CD4-positive, alpha-beta T cell treated with Interleukin-6 for 4 hours (primary cell): ENCODE measurements around the gene P2RY14.
A peak's percentile ranks its signal among the peaks of the same experiment; 100 is the strongest.

Experiments
- DNase-seq: peaks from one replicate; pipeline ENCODE4 v3.0.0-alpha.2; 2020; ENCODE audit warnings: mixed read lengths

Gene P2RY14

GRCh38 chr3:151174351-151174750 is 104.0 kb downstream of the P2RY14 start:
- no peak for DNase-seq

- peak; percentile 60 for DNase-seq
Observed at GRCh38 chr3:151171145-151171757, 107.1 kb downstream of the P2RY14 start.

- peak; percentile 30 for DNase-seq
Observed at GRCh38 chr3:151169948-151170679, 108.2 kb downstream of the P2RY14 start.

DNA sequence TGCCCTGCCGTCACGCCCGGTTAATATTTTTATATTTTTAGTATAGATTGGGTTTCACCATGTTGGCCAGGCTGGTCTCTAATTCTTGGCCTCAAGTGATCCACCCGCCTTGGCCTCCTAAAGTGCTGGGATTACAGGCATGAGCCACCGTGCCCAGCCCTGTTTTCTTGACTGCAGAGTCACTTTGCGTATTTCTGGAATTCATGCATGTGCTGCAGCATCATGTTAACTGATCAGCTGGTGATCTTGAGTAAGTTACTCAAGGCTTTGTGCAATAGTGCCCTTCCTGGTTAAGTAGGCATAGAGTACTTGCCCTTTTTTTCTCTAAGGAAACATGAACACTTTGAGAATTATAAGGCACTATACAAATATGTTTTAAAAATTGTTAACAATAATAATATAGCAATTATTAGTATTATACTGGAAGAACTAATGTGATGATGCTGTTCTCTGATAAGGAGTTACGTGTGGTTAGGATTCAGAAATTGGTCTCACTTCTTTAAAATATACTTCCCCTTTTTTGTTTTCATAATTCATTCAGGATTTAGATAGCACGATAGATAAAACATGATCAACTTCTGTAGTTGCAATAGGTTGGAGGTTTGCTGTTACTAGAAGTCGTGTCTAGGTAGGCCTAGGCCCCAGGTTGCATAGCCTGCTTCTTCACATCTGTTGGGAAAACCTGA is 108.9 kb downstream of the P2RY14 start:
- no peak for DNase-seq

DNA sequence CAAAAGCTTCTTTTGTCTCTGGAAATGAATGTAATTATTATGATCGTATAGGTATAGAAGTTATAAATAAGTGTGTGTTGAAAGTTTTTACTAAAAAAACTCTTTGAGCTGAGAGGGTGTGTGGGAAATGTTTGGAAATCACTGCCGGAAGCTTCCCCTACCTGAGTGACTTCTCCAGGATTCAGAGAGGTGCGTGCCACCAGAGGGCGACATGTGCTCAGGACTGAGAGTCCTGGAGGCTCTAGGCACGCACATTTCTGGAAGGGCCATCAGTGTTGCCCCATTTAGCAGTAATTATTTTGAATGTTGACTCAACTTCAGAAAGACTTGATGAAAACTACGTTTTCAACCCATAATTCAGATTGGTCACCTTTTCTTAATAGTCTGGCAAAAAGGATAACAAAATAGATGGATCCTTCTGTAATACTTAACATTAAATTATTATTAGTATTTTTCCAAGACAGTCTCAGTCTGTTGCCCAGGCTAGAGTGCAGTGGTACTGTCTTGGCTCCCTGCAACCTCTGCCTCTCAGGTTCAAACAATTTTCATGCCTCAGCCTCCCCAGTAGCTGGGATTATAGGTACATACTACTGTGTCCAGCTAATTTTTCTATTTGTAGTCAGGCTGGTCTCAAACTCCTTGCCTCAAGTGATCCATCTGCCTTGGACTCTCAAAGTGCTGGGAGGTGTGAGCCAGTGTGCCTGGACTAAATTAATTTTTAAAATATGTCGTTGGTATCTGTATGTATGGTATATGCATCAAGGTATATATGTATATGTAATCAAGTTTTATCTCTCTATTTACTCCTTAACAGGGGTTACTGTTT is 109.9 kb downstream of the P2RY14 start:
- peak; percentile 90 for DNase-seq

- DNase-seq, result no peak
Observed at GRCh38 chr3:151166161-151166560, 112.2 kb downstream of the P2RY14 start.

- DNase-seq, result no peak
Observed at GRCh38 chr3:151165226-151165625, 113.1 kb downstream of the P2RY14 start.
